ENCODE data around the gene EIF4B. TPM values are rescaled to one million over a fixed set of nuclear protein-coding genes. Genes with fewer than 3 reads are reported as not detected.

Gene EIF4B
- total and polyA plus RNA-seq, 2 of the 13 experiments (the other 11 are each of a cell fraction or from before 2014, with no cell fraction given), result 416 to 548 TPM

- TF ChIP-seq, protein P1, sequence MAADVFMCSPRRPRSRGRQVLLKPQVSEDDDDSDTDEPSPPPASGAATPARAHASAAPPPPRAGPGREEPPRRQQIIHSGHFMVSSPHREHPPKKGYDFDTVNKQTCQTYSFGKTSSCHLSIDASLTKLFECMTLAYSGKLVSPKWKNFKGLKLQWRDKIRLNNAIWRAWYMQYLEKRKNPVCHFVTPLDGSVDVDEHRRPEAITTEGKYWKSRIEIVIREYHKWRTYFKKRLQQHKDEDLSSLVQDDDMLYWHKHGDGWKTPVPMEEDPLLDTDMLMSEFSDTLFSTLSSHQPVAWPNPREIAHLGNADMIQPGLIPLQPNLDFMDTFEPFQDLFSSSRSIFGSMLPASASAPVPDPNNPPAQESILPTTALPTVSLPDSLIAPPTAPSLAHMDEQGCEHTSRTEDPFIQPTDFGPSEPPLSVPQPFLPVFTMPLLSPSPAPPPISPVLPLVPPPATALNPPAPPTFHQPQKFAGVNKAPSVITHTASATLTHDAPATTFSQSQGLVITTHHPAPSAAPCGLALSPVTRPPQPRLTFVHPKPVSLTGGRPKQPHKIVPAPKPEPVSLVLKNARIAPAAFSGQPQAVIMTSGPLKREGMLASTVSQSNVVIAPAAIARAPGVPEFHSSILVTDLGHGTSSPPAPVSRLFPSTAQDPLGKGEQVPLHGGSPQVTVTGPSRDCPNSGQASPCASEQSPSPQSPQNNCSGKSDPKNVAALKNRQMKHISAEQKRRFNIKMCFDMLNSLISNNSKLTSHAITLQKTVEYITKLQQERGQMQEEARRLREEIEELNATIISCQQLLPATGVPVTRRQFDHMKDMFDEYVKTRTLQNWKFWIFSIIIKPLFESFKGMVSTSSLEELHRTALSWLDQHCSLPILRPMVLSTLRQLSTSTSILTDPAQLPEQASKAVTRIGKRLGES (CRISPR knock-in tag; IDR thresholded peaks at IDR 0.05; ENCODE audit: borderline replicate concordance), result no peak
- TF ChIP-seq XBP1 (CRISPR knock-in tag; IDR thresholded peaks at IDR 0.05), result no peak; the same call in none of the 2 replicates
- peak; percentile 15; the same call in 1 of the 2 replicates for TF ChIP-seq RAD21 (CRISPR knock-in tag; IDR thresholded peaks at IDR 0.05)
- TF ChIP-seq ETV5 (CRISPR knock-in tag; IDR thresholded peaks at IDR 0.05; ENCODE audit: borderline replicate concordance), result no peak; the same call in 1 of the 2 replicates
- TF ChIP-seq RARA (CRISPR knock-in tag; IDR thresholded peaks at IDR 0.05), result peak; percentile 39; the same call in 1 of the 2 replicates
- TF ChIP-seq, protein P2, sequence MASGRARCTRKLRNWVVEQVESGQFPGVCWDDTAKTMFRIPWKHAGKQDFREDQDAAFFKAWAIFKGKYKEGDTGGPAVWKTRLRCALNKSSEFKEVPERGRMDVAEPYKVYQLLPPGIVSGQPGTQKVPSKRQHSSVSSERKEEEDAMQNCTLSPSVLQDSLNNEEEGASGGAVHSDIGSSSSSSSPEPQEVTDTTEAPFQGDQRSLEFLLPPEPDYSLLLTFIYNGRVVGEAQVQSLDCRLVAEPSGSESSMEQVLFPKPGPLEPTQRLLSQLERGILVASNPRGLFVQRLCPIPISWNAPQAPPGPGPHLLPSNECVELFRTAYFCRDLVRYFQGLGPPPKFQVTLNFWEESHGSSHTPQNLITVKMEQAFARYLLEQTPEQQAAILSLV (CRISPR knock-in tag; IDR thresholded peaks at IDR 0.05; ENCODE audit: borderline replicate concordance), result no peak; the same call in 1 of the 2 replicates
- TF ChIP-seq HNRNPK (IDR thresholded peaks at IDR 0.05; ENCODE audit: low read depth, low read length, poor library complexity, severe bottlenecking), result peak; percentile 21
- TF ChIP-seq GPN1 (CRISPR knock-in tag; IDR thresholded peaks at IDR 0.05; ENCODE audit: borderline replicate concordance), result no peak
- TF ChIP-seq ZNF564 (CRISPR knock-in tag; IDR thresholded peaks at IDR 0.05), result peak; percentile 42; the same call in 1 of the 2 replicates
- 0 out of 2 replicates have a peak, but pooled peaks have one; percentile 33 for TF ChIP-seq MIXL1 (CRISPR knock-in tag; IDR thresholded peaks at IDR 0.05)
- no peak for TF ChIP-seq CSRNP2 (CRISPR knock-in tag; conservative IDR thresholded peaks at IDR 0.05; ENCODE audit: low read depth)
- no peak for TF ChIP-seq ZNF549 (CRISPR knock-in tag; IDR thresholded peaks at IDR 0.05)
- 0 out of 2 replicates have a peak, but pooled peaks have one; percentile 79 for TF ChIP-seq ZSCAN31 (CRISPR knock-in tag; IDR thresholded peaks at IDR 0.05; ENCODE audit: low read depth)
- TF ChIP-seq RELA (CRISPR knock-in tag; IDR thresholded peaks at IDR 0.05), result 0 out of 2 replicates have a peak, but pooled peaks have one; percentile 72
- peak; percentile 99 for TF ChIP-seq NFYB (CRISPR knock-in tag; IDR thresholded peaks at IDR 0.05)
- TF ChIP-seq, protein P3, sequence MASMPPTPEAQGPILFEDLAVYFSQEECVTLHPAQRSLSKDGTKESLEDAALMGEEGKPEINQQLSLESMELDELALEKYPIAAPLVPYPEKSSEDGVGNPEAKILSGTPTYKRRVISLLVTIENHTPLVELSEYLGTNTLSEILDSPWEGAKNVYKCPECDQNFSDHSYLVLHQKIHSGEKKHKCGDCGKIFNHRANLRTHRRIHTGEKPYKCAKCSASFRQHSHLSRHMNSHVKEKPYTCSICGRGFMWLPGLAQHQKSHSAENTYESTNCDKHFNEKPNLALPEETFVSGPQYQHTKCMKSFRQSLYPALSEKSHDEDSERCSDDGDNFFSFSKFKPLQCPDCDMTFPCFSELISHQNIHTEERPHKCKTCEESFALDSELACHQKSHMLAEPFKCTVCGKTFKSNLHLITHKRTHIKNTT (CRISPR knock-in tag; IDR thresholded peaks at IDR 0.05), result no peak
- no peak; the same call in 1 of the 2 replicates for TF ChIP-seq E2F5 (CRISPR knock-in tag; conservative IDR thresholded peaks at IDR 0.05)
- TF ChIP-seq, protein P4, sequence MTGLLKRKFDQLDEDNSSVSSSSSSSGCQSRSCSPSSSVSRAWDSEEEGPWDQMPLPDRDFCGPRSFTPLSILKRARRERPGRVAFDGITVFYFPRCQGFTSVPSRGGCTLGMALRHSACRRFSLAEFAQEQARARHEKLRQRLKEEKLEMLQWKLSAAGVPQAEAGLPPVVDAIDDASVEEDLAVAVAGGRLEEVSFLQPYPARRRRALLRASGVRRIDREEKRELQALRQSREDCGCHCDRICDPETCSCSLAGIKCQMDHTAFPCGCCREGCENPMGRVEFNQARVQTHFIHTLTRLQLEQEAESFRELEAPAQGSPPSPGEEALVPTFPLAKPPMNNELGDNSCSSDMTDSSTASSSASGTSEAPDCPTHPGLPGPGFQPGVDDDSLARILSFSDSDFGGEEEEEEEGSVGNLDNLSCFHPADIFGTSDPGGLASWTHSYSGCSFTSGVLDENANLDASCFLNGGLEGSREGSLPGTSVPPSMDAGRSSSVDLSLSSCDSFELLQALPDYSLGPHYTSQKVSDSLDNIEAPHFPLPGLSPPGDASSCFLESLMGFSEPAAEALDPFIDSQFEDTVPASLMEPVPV (CRISPR knock-in tag; IDR thresholded peaks at IDR 0.05), result peak; percentile 16; the same call in 1 of the 2 replicates
Measured at GRCh38 chr12:53079226-53080117, 73.2 kb downstream of the EIF4B start, which contains the start of gene SPRYD3 (continued).
